Fibroblast of skin of left biceps (primary cell): ENCODE data around the gene KIAA0825.
"Not testable (repeated sequence)": the region's sequence is repeated elsewhere in the genome, so short reads cannot be mapped to it uniquely, and the experiment has no call there.

Source experiments
- DNase-seq, 2 experiments: peaks; one replicate each; pipeline ENCODE4 v3.0.0-alpha.2; 2013; ENCODE audit warnings: low read depth in 2 of 2

The KIAA0825 gene

DNA sequence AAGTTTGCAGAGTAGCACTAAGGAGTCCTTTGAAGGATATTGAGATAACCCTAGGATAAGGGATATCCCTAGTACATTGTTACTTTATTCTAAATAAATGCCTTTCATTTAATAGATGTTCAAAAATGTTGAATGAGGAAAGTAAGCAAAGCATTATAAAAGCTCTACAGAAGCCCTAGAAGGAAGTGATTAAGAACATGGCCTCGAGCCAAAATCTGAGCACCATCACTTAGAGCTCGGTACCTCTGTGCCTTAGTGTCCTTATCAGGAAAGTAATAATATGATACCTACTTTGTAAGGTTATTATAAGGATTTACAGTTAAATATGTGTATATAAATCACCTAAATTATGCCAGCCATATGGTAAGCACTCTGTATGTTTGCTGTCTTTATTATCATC lies 242.6 kb downstream of the KIAA0825 start:
- DNase-seq: no peak

DNA sequence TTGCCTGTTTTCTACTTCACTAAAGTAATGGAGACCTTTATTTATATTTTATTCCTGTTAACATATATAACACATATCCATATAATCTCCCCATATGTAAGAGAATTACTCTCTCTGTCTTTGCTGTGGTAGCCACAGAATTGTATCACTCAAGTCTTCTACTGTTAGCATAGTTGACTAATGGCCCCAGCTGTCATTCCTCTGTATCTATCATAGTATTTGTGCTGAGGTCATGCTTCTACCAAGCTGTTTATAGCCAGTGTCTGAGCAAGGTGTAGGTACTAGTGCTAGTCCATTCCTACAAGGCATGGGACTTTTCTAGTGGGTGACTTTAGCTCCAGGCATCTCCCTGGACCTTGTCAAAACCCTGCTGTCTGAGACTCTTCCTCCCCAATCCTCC lies 244.1 kb downstream of the KIAA0825 start:
- DNase-seq: no peak

DNA sequence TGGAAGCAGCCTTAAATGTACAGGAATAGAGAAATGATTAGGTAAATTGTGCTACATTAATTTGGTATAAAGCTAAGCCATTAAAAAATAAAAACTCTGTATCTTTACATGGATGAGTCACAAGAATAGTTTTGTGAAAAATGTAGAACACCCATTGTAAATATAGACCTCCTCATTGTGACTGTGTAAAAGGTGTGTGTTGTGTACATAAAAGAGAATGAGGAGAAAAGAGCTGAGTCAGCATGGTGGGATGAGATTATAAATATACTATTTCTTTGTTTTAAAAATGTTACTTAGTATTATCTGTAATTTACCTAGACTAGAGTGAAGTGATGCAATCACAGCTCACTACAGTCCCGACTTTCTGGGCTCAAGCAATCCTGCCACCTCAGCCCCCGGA lies 250.5 kb downstream of the KIAA0825 start:
- DNase-seq: no peak

DNA sequence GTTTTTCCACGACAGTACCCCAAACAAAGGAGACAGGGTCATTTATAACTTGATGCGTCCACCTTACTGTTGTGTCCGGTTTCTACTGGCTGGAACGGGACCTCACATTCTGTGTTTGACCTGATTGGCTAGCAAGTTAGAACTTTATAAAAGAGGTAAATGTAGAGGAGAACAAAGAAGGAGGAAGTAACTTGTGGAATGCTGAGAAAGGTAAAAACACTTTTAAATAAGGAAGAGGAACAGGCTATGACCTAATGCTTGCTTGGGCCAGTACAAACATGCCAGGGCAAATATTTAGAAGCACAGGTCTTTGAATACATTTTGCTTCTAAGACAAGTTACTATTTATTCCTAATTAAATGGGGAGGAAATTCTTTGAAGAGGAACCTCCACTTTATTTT lies 251.6 kb downstream of the KIAA0825 start:
- no peak for DNase-seq

DNA sequence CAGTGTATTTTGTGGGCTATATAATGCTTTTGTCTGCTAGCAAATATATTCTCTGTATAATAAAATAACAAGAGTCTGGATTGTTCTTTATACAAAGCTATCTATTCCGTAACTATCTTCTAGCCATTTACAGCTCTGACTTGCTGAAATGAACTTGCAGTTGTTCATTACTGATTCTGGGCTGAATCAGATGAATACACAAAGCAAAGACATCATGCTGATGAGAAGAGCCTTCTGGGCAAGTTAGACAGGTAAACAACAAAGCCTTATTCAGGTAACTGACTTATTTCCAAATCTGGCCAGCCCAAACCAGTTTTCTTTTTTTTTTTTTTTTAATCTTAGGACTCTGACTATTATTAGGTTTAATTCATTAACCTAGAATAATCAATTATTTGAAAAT lies 255.5 kb downstream of the KIAA0825 start:
- DNase-seq: no peak

DNA sequence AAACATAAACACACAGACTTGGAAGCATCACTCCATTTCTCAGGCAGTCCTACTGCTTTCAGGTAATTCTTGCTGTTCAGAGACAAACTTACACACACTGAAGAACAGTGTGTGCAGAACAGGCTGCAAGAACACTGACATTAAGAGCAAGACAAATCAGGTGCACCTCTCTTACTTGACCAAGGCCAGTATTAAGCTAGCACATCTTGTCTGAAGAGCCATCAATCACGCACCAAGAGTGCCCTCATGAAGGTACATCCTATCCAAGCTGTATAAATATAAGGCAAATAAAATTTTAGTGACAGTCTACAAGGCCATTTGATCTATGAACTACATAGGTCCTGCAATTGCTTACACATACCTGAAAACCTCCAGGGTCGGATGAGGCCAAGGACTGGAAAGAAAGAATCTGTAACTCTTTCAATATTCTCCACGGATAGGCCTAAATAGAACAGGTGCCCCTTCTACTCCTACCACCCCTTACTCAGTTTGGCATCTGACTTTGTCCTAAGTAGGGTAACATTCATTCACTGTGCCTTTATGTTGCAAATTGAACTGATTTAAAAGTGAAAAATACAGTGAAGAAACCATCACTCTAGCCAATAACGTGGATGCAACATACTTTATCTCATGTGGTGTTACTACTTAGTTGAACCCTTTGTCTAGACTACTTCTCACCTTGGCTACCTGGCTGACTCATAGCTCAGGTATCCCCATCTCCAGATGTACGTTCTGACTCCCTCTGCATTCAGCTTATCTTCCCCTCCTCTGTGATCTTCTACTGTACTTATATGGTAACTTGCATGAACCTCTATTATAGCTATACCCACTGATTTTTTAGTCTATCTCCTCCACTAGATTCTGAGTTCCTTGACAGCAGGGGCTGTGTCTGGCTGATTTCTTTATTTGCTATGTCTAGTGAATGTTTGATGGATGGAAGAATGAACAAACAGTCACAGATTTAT lies 256.3 kb downstream of the KIAA0825 start:
- no peak for DNase-seq

DNA sequence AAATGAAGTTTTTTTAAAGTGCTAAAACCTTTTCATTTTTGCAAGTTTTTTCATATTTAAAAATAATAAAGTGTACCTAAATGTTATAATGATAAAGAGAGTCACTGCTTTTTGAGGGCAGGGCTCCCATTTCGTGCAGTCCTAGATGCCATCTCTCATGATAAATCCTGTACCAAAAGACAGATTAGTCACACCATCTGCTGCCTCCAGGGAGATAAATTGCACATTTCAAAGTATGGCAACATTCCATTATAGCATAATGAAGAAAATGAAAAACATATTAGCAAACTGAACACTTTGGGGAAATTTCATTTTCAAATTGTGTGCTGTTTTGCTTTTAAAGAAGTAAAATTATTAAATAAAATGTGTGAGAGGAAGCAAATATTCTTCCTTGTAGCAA lies 257.2 kb downstream of the KIAA0825 start:
- peak in 1 of 2 experiments; percentile 9 for DNase-seq

DNA sequence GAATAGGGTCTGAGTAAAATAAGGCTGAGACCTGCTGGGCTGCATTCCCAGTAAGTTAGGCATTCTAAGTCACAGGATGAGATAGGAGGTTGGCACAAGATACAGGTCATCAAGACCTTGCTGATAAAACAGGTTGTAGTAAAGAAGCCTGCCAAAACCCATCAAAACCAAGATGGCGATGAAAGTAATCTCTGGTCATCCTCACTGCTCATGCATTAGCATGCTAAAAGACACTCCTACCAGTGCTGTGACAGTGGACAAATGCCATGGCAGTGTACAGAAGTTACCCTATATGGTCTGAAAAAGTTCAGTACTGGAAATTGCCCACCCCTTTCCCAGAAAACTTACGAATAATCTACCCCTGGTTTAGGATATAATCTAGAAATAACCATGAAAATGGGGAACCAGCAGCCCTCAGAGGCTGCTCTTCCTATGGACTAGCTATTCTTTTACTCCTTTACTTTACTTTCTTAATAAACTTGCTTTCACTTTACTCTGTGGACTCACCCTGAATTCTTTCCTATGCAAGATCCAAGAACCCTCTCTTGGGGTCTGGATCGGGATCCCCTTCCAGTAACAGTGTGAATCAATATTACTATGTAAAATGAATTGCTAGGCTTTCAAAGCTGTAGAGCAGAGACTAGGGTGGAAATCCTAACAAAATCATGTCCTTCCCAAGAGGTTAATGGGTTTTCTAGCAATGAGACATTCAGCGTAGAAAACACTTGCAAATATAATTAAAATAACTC lies 257.8 kb downstream of the KIAA0825 start:
- no peak for DNase-seq

DNA sequence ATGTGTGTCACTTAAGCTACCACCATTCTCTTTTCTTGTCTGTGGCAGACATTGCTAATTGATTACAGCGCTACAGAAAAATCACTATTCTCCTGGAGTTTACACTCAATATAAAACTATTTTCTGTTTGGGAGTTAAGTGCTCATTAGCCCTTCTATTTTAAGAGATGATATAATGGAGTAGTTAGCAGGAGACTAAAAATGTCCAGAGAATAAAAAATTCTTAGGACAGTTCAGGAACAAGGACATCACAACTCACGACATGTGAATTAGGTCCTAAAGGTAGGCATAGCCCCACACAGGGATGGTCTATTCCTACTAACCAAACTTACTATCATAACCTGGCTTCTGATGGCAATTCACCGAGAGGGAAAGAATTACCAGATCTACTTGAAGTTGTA lies 258.5 kb downstream of the KIAA0825 start:
- DNase-seq: no peak

DNA sequence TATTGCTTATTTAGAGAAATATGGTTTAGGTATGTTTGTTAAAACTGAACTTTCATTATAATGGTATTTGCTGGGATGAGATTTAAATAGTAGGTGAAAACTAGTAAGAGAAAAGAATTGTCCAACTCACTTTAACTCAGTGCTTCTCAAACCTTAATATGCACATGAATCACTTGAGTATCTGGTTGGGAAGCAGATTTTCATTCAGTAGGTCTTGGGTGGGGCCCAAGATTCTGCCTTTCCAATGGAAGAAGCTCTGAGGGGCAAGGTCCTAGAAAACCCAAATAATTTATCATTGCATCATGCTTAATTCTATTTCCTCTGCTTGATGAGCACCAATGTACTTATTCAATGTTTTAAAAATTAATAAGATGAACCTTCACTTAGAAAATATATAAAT lies 262.6 kb downstream of the KIAA0825 start:
- DNase-seq: no peak

DNA sequence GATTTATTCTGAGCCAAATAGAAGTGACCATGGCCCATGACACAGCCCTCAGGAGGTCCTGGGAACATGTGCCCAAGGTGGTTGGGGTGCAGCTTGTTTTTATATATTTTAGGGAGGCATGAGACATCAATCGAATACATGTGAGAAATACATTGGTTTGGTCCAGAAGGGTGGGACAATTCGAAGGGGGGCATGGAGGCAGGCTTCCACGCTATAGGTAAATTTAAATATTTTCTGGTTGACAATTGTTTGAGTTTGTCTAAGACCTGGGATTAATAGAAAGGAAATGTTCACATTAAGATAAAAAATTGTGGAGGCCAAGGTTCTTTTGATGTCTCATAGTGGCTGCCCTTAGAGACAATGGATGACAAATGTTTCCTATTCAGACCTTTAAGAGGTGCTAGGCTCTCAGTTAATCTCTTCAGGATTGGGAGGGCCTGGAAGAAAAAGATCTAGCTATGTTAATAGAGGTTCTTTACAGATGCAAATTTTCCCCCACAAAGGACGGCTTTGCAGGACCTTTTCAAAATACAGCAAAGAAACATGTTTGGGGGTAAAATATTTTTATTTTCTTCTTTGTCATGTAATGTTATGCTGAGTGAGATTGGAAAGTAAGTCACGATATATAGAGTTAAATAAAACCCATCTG lies 263.4 kb downstream of the KIAA0825 start:
- DNase-seq: not testable (repeated sequence)

DNA sequence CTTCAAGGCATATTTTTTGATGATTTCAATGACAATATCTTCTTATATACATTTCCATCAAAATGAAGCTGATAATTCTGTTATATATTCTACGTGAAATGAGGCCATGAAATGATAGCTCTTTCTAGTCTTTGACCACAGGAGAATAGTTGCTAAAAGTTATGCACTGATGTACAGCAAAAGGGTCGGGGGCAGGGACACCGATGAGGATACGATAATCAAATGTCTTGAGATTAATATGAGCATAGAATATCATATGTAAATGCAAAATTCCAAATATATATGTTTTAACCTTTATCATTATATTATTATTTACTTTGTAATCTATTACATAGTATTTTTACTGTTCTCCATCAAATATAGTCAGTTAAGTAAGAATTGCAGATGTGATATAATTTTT lies 264.8 kb downstream of the KIAA0825 start:
- DNase-seq: no peak

DNA sequence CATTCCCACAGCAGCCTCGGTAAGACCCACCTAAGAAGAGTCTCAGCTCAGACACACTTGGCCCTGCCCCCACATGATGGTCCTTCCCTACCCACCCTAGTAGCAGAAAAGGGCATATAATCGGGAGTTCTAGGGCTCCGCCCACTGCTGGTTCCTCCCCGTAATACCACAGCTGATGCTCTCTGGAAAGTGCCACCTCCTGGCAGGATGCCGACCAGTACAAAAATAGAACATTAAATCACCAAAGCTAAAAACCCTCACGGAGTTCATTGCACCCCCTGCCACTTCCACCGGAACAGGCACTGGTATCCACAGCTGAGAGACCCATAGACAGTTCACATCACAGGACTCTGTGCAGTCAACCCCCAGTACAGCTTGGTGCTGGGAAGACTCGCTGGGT lies 271.3 kb downstream of the KIAA0825 start:
- DNase-seq: no peak

DNA sequence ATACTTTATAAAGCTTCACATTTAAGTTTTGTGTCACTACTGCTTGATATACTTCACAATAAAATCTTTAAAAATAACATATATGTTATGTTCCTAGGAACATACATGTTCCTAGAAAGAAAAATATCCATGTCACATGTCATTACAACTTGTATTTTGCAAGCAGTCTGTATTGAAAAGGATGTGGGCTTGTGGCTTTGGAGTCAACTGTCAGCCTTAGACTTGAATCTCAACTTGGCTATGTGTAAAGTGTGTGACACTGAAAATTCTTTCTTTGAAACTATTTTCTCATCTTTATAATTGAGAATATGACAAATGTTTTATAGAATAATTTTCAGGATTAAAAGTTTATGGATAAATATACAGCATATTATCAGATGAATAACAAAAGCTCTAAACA lies 273.1 kb downstream of the KIAA0825 start:
- no peak for DNase-seq

DNA sequence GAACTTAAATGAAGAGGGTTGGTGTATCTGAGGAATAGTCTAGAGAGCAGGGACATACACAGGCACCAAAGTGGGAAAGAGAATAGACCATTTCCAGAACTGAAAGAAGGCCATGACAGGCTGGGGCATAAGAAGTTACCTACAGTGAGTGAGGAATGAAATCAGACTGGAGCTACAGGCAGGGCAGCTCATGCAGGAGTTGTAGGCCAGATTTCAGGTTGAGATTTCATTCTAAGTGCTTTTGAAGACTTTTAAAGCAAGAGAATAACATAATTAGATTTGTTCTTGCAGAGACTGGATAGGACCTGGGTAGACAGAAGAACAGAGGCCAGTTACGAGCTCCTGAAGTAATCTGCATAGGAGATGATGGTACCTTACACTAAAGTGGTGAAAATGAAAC lies 280.8 kb downstream of the KIAA0825 start:
- DNase-seq: no peak

DNA sequence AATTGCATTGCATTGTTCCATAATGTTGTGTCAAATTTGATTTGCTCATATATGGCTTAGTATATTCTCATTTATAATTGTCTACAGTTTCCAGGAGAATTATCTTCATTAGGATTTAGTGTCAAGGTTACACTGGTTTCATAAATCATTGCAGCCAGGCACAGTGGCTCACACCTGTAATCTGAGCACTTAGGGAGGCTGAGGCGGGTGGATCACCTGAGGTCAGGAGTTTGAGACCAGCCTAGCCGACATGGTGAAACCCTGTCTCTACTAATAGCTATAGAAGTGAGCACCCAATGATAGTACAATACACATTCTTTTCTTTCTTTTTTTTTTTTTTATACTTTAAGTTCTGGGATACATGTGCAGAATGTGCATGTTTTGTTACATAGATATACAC lies 282.5 kb downstream of the KIAA0825 start:
- DNase-seq: no peak

DNA sequence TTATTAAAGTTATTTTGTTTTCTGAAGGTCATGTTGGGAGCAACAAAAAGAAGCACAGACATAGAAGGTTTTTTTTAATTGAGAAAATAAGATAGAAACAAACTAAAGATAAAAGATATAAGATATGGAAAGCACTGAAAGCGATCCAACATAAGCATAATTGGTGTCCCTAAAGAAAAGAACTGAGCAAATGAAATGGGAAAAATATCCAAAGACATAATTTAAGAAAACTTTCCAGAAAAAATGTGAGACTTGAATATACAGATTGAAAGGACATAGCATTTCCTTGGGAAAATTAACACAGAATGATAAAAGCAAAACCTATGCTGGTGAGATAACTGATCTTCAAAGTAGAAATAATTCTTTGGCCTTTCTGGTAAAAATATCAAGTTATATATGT lies 289.3 kb downstream of the KIAA0825 start:
- DNase-seq: no peak

DNA sequence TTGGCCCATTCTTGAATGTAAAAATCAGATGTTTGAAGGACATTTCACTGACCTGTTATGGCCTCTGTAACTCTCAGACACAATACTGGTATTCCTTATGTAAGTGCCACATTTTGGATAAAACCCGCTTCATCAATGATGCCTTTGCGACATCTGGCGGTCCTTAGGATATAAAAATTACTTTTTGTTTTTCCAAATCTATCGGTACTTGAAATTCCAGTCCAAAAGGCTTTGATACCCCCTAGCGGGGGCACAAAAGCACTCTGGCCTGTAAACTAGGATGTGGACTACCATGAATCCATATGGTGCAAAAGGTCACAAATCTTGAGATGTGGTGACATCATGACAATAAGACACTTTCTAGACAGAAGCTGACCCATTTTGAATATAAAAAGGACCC lies 291.8 kb downstream of the KIAA0825 start:
- DNase-seq: no peak

DNA sequence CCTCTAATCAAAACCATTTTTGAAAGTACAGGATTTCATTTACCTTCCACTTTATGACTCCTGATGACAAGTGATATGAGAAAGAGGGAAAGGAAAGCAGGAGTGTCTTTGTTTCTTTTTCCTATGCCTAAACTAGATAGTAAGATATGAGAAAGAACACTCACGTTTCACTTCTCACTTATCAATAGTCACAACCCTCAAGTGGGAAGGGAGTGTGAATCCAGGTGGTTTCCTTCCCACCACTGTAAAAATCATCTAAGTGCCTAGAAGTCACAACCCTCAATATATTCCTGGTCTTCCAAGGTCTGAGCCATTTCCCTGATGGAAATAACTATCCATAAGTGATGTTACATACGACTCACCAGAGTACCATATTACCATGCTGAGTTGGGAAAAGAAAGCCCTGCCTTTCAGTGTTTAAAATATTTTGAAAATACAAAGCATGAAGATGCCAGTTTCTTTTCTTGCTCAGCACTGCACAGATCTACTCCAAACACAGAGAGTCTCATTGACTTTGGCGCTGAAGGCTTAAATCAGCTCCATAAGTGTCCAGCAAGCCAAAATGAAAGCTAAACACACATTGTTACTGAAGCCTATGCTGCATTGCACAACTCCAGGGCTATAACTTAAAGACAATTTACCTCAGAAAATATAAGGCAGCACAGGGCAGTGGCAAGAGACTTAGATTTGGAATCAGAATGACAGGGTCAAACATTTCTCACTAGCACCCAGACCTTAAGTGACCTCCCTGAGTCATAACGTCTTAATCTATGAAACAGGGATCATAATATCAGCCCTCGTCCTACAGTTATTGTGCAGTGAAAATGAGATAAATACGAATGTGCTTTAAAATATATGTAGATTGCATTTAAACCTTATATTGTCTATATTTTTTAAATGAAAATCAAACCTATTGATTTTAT lies 301.2 kb downstream of the KIAA0825 start:
- DNase-seq: peak in 1 of 2 experiments; percentile 0

DNA sequence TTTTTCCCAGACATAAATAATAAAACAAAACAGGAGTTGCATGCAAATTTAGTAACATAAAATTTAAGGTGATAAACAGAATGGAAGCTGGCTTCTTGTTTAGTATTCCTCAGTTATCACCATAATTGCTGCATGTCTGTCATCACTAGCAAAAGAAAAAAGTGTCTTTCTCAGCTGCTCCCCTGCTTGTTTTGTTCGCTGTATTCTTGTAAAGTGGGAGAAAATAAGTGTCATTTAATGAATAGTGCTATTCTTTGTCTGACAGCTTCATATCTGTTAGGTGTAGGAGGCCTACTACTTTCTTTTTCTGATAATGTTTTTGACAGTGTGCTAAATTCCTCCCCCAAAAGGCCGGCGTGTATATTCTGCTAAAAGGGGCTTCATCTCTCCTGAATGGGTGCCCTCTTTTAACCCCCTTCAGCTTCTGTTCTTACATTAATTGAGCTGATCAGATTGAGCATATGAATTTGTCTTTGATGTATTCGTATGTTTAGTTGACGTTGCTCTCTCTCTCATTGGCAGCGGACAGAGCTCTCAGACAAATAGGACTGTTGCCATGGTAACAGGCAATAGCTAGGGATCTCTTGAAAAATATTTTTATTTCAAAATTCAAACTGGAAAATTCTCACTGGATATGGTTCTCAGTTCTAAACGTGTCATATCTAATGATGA lies 303.8 kb downstream of the KIAA0825 start:
- no peak for DNase-seq

DNA sequence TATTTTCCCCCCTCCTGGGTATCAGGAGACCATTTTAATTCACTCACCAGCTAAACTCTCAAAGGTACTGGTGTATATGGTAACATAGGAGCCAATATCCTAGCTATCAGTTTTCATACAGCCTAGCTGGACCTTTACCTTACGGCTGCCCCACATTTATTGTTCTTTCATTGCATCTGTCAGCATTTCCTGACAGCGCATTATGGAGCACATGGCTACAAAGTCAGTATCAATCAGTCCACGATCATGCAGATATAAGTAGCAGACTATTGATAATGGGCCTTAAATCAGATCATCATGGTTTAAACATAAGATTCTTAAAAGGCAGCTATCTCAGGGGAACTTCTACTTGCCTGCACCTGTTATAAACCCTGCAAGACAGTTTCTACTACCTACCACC lies 304.7 kb downstream of the KIAA0825 start:
- no peak for DNase-seq
